HG02973 (cell line): ENCODE results near the gene LONP2.
"Not testable (repeated sequence)": the region's sequence is repeated elsewhere in the genome, so short reads cannot be mapped to it uniquely, and the experiment has no call there.

Source experiments
- ATAC-seq: cut with Tn5 transposase; IDR thresholded peaks from one replicate; pipeline ENCODE4 v1.9.1; 2021; ENCODE audit warnings: moderate library complexity; ENCODE audit not compliant: unreplicated experiment

Gene LONP2

GRCh38 chr16:48386559-48387312 lies 142.6 kb downstream of the LONP2 start:
- ATAC-seq, result no peak

GRCh38 chr16:48392407-48392806 lies 148.3 kb downstream of the LONP2 start:
- no peak for ATAC-seq

GRCh38 chr16:48393485-48394354 lies 149.6 kb downstream of the LONP2 start:
- no peak for ATAC-seq

GRCh38 chr16:48394355-48394703 lies 150.2 kb downstream of the LONP2 start:
- ATAC-seq, result no peak

GRCh38 chr16:48395375-48395774 lies 151.3 kb downstream of the LONP2 start:
- no peak for ATAC-seq

GRCh38 chr16:48402547-48402946 lies 158.4 kb downstream of the LONP2 start:
- not testable (repeated sequence) for ATAC-seq

- ATAC-seq, result no peak
These were observed 161.1 kb downstream of the LONP2 start for GRCh38 chr16:48405153-48405552.

- ATAC-seq, result no peak
These were observed 161.8 kb downstream of the LONP2 start for GRCh38 chr16:48405907-48406306.
